Limb (tissue), 2 donors: ENCODE measurements around the gene ENKD1.

ENCODE experiments used
- DNase-seq, 2 donors: peaks; one replicate each; pipeline ENCODE4 v3.0.0-alpha.2; 2016; ENCODE audit errors: extremely low spot score in 2 of 2

The ENKD1 gene

DNA sequence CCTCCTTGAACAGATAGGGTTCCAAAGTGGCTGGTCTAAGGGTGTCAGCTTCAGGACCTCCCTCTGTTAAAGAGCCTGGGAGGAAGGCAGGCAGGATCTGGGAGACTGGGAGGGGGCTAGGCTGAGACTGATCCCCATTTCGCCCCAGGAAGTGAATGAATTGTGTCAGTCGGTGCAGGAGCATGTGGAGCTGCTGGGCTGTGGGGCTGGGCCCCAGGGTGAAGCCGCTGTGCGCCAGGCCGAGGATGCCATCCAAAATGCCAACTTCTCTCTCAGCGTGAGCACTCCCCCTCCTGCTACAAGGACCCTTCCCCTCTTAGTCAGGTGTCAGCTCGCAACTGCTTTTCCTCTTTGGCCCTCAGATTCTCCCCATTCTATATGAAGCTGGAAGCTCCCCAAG lies 15.5 kb downstream of the ENKD1 start:
- DNase-seq, result no peak

GRCh38 chr16:67650023-67650422 lies 16.5 kb downstream of the ENKD1 start:
- no peak for DNase-seq

DNA sequence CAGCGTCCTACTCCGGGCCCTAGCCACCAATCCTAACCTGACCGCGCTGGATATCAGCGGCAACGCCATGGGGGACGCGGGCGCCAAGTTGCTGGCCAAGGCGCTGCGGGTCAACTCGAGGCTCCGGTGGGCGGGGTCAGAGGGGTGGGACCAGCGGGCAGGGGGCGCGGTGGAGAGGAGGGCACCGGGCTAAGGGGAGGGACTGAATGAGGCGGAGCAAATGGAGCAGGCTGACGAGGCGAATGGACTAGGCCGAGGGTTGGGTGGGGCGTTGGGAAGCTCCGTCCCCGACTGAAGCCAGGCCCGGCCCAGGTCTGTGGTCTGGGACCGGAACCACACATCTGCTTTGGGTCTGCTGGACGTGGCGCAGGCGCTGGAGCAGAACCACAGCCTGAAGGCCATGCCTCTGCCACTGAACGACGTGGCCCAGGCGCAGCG lies 17.0 kb downstream of the ENKD1 start:
- DNase-seq, result peak in 1 of 2 donors; percentile 42

DNA sequence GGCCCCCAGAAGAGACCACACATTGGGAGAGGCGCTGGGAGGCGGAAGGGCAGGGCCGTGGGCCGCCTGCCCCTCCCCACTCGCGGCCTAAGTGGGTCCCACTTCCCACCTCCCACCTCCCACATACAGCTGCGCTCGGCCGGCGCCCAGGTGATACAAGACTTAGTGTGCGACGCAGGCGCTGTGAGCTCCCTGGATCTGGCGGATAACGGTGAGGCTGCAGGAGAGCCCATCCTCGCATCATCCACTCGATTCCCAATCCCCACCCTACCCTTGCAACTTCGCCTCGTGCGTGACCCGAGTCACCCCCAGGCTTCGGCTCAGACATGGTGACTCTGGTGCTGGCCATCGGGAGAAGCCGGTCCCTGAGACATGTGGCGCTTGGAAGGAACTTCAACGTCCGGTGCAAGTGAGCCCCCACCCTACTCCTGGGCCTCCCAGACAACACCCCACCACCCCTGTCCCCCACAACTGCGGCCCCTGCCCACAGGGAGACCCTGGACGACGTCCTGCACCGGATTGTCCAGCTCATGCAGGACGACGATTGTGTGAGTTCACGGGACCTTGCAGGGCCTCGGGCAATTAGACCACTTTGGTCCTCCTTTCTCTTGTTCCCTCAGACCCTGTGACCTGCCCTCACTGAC lies 17.7 kb downstream of the ENKD1 start:
- peak in 1 of 2 donors; percentile 23 for DNase-seq

- DNase-seq, result peak in 1 of 2 donors; percentile 30
Measured at GRCh38 chr16:67648088-67648763, 18.3 kb downstream of the ENKD1 start.

GRCh38 chr16:67647681-67648080 lies 18.9 kb downstream of the ENKD1 start:
- no peak for DNase-seq

GRCh38 chr16:67647111-67647651 lies 19.4 kb downstream of the ENKD1 start:
- peak in 1 of 2 donors; percentile 20 for DNase-seq

DNA sequence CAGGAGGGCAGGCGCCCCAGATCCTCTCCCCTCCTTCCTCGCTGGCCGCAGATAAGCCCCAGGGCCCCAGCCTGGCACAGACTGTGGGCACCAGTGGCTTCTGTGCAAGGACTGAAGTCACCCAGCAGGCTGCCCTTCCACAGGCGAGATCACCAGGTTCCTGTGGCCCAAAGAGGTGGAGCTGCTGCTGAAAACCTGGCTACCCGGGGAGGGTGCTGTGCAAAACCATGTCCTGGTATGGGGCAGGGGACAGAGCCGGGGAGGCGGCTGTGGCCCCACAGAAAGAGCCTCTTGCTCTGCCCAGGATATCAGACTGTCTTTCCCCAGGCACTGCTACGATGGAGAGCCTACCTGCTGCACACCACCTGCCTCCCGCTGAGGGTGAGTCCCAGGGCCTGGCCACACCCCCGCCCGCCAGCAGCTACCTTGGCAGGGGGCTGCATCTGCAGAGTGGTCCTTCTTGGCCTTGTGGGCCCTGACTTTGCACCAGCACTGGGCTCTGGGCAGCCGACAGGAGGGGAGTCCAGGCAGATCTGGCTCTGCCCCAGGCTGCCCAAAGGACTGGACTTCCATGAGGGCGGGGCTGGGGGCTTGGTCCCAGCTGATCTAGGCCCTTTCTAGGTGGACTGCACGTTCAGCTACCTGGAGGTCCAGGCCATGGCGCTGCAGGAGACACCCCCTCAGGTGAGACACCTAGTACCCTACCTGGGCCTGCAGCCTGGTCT lies 21.0 kb downstream of the ENKD1 start:
- peak in 1 of 2 donors; percentile 21 for DNase-seq

DNA sequence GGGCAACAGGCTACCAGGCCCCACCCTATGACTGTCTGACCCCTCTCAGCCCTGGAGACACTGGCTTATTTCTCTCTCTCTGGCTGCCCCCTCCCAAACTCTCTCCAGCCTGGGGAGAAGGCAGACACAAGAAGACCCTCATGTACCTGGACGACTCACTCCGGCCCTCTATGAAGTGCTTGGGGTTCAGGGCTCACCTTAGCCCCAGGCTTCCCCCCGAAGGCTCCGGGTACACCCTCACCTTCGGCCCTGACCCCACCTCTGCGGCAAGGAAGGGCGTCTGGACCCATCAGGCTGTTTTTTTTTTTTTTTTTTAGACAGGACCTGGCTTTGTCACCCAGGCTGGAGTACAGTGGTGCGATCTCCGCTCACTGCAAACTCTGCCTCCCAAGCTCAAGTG lies 22.5 kb downstream of the ENKD1 start:
- DNase-seq, result no peak

DNA sequence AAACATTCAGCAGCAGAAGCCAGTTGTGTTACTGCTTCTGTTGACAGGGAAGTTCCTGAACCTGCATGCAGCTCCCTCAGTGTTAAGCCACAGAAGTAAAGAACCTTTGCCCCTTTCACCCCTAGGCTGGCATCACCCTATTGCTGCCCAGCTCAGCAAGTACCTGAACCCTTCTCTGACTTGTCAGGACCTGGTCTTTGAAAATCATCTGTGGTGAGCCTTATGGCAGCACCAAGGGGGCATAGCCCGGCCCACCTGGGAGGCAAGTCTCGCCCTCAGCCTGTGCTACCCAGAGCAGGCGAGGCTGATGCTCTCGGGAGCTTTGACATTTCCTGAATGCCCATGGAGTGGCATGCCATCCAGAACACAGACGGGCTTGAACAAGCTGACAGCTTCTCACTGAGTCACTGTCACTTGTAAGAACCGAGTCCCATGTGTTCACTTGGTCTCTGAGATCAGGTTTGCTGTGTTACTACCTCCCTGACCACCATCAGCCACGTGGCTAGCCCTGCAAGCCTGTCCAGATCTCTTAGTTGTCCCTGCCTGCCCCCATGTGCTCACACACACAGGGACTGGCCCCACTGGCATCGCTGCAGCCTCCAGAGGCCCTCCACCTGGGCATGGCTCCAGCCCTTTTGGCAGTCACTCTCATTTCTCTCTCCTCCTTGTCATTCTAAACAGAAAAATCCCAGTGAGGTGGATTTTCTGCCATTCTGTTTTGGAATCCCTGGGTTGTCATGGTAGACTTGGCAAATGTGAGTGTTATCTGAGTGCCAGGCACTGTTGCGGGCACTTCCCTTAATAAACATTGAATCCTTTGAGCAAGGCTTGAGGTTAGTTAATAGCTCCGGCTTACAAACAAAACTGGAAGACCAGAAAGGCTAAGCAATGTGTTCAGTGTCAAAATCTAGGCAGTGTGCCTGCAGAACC lies 24.5 kb downstream of the ENKD1 start:
- DNase-seq, result no peak

DNA sequence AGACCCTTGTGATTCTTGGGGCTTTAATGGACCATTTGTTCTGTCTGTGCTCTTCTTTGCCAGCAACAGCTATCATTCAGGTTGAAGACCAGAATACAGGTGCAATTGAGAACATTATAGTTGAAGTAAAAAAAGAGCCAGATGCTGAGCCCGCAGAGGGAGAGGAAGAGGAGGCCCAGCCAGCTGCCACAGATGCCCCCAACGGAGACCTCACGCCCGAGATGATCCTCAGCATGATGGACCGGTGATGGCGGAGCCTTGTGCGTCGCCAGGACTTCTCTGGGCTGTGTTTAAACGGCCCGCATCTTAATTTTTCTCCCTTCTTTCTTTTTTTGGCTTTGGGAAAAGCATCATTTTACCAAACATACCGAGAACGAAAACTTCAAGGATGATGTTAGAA lies 28.9 kb downstream of the ENKD1 start:
- no peak for DNase-seq

- DNase-seq, result no peak
Measured at GRCh38 chr16:67636713-67637112, 29.8 kb downstream of the ENKD1 start.

- no peak for DNase-seq
Measured at GRCh38 chr16:67632415-67633172, 34.0 kb downstream of the ENKD1 start.

GRCh38 chr16:67628216-67628615 lies 38.3 kb downstream of the ENKD1 start:
- no peak for DNase-seq

DNA sequence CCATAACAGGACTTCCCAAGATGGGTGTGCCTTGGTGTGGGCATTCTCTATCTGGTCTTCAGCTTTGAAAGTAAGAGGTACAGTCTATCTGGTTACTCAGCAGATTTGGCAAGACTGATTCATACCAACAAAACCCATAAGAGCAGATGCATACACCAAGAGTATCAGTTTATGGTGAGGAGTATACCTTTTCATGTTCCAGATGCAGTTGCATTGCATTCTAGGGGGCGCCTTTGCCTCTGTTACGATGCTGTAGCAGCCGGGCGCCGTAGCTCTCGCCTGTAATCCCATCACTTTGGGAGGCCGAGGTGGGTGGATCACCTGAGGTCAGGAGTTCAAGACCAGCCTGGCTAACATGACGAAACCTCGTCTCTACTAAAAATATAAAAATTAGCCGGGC lies 52.7 kb downstream of the ENKD1 start:
- DNase-seq, result no peak
